ENCODE measurements around the gene LENG8. TPM values are rescaled to one million over a fixed set of nuclear protein-coding genes. Genes with fewer than 3 reads are reported as not detected.
A peak's percentile ranks its signal among the peaks of the same experiment; 100 is the strongest.

LENG8 gene
- total and polyA plus RNA-seq, 2 of the 4 experiments (the other 2 are of a cell fraction) = 21.1 to 93.9 TPM

DNA sequence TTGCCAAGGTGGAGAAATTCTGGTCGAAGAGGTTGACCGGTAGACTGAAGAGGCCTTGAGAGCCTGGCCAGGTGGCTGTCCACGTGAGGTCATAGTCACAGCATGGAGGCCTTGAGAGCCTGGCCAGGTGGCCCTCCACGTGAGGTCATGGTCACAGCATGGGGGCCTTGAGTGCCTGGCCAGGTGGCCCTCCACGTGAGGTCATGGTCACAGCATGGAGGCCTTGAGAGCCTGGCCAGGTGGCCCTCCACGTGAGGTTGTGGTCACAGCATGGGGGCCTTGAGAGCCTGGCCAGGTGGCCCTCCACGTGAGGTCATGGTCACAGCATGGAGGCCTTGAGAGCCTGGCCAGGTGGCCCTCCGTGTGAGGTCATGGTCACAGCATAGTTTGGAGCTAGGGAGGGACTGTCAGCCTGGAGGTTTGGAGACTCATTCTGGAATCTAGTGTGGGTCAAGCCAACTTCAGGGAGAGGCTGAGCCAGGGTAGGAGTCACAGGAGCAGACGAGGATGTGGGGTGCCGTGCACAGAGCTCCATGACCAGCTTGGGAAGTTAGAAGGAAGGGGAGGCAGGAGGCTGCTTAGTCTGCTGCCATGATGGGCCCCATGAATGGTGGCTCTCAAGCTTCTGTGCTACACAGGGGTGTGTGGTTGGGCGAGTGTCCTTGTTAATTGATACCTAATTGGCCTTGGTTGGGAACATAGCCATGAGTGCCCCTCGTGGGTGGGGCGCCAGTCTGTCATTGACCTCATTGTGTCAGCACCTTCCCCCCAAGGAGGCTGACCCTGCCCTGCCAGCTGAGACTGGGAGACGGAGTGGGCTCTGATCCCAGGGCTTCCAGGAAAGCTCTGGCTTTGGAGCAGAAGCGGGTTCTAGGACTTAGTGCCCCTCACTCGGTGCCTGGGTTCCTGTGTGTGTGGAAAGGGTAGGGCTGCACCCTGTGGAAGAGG is 10.6 kb downstream of the LENG8 start:
- Histone ChIP-seq H3K18ac (ENCODE audit: low read depth, low read length) (no peak overlapping the region), H2AK5ac (ENCODE audit: low read depth, low read length) (0 out of 2 replicates have a peak overlapping the region, but pooled peaks have one; percentile 16), H2BK5ac (ENCODE audit: low read depth, low read length, poor library complexity, severe bottlenecking) (no peak overlapping the region), H3K9ac (ENCODE audit: low read depth, low read length) (no peak overlapping the region), H3K4ac (ENCODE audit: low read depth, low read length) (no peak overlapping the region), H4K20me1 (ENCODE audit: insufficient read depth, low read length) (peaks cover 65% of the 10 kb centered on the region), H3K27ac (ENCODE audit: insufficient read depth, low read length) (no peak overlapping the region), H3K4me1 (ENCODE audit: control insufficient read depth, insufficient read depth, low read length) (peaks cover 18% of the 10 kb centered on the region), H2AFZ (replicated peaks; ENCODE audit: low read length, poor library complexity) (peak overlapping the region; percentile 32), H3K36me3 (ENCODE audit: control insufficient read depth, insufficient read depth, low read length) (peaks cover 73% of the 10 kb centered on the region), H3K9me3 (ENCODE audit: control insufficient read depth, insufficient read depth, low read length) (no peaks in the 10 kb centered on the region), H3K27me3 (ENCODE audit: control insufficient read depth, insufficient read depth, low read length) (no peaks in the 10 kb centered on the region), H4K91ac (ENCODE audit: insufficient read depth, low read depth, low read length) (no peak overlapping the region), H3K4me2 (ENCODE audit: low read depth, low read length) (no peak overlapping the region), H4K5ac (ENCODE audit: low read depth, low read length) (no peak overlapping the region), H3K14ac (replicated peaks; ENCODE audit: low read depth, low read length) (no peak overlapping the region), H3K79me1 (ENCODE audit: low read depth in 1 of 2, low read length in 2 of 2) (peaks cover 12 to 53% of the 10 kb centered on the region in 2 experiments; a peak in 3 of 4 replicates), H3K56ac (ENCODE audit: extremely low read depth, insufficient read depth, low read length) (no peak overlapping the region), H2BK120ac (ENCODE audit: low read depth, low read length) (no peak overlapping the region), H2BK15ac (ENCODE audit: low read depth, low read length) (no peak overlapping the region), H3K9me1 (ENCODE audit: insufficient read depth, low read length) (peaks cover 6% of the 10 kb centered on the region; the same call in 1 of the 2 replicates), H3K23ac (ENCODE audit: low read depth, low read length) (no peak overlapping the region; the same call in 1 of the 2 replicates), H3K4me3 (ENCODE audit: insufficient read depth, low read depth, low read length) (no peak overlapping the region), H2BK20ac (ENCODE audit: low read depth, low read length) (no peak overlapping the region), H2AK9ac (replicated peaks; ENCODE audit: low read depth, low read length, poor library complexity) (peak overlapping the region; percentile 82), H4K8ac (ENCODE audit: low read depth in 2 of 2, low read length in 2 of 2) (no peak overlapping the region)
- 84% methylated on average over 5 of the region's 16 CpGs; no CpG with 5 or more reads in 1 of the 2 experiments for WGBS, 2 experiments (ENCODE audit: extremely low coverage in 2 of 2, insufficient read length in 1 of 2)
- ChIA-PET POLR2A (ENCODE audit: unreplicated experiment) (interaction anchor here (0.5 kb wide), 1 partner anchor 26 kb away, joined by 5 read pairs; no protein-coding TSS in a partner anchor), CTCF (no interaction called here)
- no peak for ATAC-seq (ENCODE audit: low read depth)
- intact Hi-C loops (cut with micrococcal nuclease) (loop anchor here (10.0 kb wide), 1 partner anchor 625 kb away; no protein-coding TSS in a partner anchor), in situ Hi-C loops (cut with MboI; ENCODE audit: low sequenced_read_pairs) (loop anchor here (10.0 to 25.0 kb wide), 6 partner anchors 255 to 1678 kb away; partner anchors contain the start of genes NAT14, NDUFA3, OSCAR and PRPF31), dilution Hi-C loops (cut with HindIII; ENCODE audit: low sequenced_read_pairs, unreplicated experiment) (no loop called here)
- TF ChIP-seq POLR2A (IDR thresholded peaks at IDR 0.05; ENCODE audit: low read depth, low read length) (no peak; the same call in 1 of the 2 replicates), MAZ (IDR thresholded peaks at IDR 0.05; ENCODE audit: borderline replicate concordance, low read depth, low read length) (no peak), RCOR1 (IDR thresholded peaks at IDR 0.05; ENCODE audit: insufficient replicate concordance, low read length) (no peak), BHLHE40 (IDR thresholded peaks at IDR 0.05; ENCODE audit: low read depth, low read length) (no peak), SMC3 (IDR thresholded peaks at IDR 0.05; ENCODE audit: low read depth, low read length) (no peak), RAD21 (IDR thresholded peaks at IDR 0.05; ENCODE audit: low read length) (no peak), FOS (IDR thresholded peaks at IDR 0.05; ENCODE audit: low read depth, low read length) (no peak), NFE2L2 (IDR thresholded peaks at IDR 0.05; ENCODE audit: low read depth, low read length) (no peak), RFX5 (IDR thresholded peaks at IDR 0.05; ENCODE audit: low read depth, low read length) (no peak)
- TF ChIP-seq, protein P1, sequence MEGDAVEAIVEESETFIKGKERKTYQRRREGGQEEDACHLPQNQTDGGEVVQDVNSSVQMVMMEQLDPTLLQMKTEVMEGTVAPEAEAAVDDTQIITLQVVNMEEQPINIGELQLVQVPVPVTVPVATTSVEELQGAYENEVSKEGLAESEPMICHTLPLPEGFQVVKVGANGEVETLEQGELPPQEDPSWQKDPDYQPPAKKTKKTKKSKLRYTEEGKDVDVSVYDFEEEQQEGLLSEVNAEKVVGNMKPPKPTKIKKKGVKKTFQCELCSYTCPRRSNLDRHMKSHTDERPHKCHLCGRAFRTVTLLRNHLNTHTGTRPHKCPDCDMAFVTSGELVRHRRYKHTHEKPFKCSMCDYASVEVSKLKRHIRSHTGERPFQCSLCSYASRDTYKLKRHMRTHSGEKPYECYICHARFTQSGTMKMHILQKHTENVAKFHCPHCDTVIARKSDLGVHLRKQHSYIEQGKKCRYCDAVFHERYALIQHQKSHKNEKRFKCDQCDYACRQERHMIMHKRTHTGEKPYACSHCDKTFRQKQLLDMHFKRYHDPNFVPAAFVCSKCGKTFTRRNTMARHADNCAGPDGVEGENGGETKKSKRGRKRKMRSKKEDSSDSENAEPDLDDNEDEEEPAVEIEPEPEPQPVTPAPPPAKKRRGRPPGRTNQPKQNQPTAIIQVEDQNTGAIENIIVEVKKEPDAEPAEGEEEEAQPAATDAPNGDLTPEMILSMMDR (conservative IDR thresholded peaks at IDR 0.05; ENCODE audit: low read depth, low read length) = no peak
- TF ChIP-seq, protein P2, sequence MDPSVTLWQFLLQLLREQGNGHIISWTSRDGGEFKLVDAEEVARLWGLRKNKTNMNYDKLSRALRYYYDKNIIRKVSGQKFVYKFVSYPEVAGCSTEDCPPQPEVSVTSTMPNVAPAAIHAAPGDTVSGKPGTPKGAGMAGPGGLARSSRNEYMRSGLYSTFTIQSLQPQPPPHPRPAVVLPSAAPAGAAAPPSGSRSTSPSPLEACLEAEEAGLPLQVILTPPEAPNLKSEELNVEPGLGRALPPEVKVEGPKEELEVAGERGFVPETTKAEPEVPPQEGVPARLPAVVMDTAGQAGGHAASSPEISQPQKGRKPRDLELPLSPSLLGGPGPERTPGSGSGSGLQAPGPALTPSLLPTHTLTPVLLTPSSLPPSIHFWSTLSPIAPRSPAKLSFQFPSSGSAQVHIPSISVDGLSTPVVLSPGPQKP (IDR thresholded peaks at IDR 0.05; ENCODE audit: borderline replicate concordance, low read depth, low read length) = no peak
- TF ChIP-seq, protein P3, sequence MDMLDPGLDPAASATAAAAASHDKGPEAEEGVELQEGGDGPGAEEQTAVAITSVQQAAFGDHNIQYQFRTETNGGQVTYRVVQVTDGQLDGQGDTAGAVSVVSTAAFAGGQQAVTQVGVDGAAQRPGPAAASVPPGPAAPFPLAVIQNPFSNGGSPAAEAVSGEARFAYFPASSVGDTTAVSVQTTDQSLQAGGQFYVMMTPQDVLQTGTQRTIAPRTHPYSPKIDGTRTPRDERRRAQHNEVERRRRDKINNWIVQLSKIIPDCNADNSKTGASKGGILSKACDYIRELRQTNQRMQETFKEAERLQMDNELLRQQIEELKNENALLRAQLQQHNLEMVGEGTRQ (IDR thresholded peaks at IDR 0.05; ENCODE audit: low read depth, low read length) = no peak
- BruUV-seq (replicated peaks) = no TSS peak
- no peak for DNase-seq

Measured in IMR-90 (cell line).